HG02885 (cell line): ENCODE results near the gene GUCY1A1.

ENCODE experiments used
- ATAC-seq: cut with Tn5 transposase; IDR thresholded peaks from one replicate; pipeline ENCODE4 v1.9.1; 2021; ENCODE audit warnings: mild to moderate bottlenecking; ENCODE audit not compliant: unreplicated experiment, poor library complexity

The GUCY1A1 gene

GRCh38 chr4:155688860-155689259, 22.2 kb downstream of the GUCY1A1 start:
- ATAC-seq = no peak

DNA sequence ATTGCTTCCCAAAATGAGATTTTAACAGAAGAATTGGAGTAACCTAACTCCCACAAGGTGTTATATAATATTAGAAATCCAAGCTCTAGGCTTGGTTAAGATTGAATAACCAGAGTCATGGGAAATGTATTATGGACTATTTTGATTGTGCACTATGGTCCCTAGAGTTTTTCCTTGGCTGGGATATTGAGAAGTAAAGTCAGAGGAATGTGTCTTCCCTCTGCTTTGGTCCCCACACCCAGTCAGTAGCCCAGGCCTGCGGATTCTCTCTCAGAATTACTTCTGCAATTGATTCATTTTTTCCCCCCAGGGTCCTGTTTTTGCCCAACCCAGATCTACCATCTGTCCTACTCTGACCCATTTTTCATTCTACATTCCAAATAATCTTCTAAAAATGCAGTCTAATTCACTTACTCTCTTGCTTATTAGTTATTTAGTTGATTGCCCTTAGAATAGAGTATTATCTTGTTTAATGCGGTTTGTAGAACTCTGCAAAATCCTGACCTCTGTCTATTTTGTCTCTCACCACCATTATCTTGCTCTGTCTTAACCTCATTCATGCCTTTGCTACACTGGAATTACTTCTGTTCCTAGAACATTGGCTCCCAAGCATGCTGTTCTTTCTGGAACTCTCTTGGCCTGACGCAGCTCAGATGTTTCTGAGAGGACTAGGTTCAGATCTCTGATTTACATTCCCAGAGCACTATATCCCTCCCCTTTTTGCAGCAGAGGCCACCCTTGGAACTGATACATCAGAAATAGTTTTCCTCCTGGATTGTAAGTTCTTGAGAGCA, 23.6 kb downstream of the GUCY1A1 start:
- ATAC-seq = no peak

DNA sequence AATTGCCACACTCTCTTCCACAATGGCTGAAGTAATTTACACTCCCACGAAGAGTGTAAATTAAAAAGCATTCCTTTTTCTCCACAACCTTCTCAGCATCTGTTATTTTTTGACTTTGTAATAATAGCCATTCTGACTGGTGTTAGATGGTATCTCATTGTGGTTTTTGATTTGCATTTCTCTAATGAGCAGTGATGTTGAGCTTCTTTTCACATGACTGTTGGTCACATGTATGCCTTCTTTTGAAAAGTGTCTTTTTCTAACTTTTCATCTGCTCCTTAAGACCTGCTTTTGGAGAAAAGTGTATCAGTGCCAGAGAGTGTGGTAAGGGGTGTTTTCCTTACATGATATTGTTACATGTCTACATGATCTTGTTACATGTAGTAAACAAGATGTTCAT, 25.7 kb downstream of the GUCY1A1 start:
- no peak for ATAC-seq

GRCh38 chr4:155693015-155693663, 26.5 kb downstream of the GUCY1A1 start:
- no peak for ATAC-seq

GRCh38 chr4:155694100-155694785, 27.6 kb downstream of the GUCY1A1 start:
- ATAC-seq = no peak

GRCh38 chr4:155696226-155696625, 29.6 kb downstream of the GUCY1A1 start:
- ATAC-seq = no peak

DNA sequence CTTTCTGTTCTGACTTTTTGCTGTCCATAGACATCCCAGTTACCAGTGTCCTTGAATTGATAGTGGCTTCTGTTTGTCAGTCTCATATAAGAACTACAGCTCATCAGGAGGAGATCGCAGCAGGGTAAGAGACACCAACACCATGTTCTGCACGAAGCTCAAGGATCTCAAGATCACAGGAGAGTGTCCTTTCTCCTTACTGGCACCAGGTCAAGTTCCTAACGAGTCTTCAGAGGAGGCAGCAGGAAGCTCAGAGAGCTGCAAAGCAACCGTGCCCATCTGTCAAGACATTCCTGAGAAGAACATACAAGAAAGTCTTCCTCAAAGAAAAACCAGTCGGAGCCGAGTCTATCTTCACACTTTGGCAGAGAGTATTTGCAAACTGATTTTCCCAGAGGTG, 30.1 kb downstream of the GUCY1A1 start:
- no peak for ATAC-seq

DNA sequence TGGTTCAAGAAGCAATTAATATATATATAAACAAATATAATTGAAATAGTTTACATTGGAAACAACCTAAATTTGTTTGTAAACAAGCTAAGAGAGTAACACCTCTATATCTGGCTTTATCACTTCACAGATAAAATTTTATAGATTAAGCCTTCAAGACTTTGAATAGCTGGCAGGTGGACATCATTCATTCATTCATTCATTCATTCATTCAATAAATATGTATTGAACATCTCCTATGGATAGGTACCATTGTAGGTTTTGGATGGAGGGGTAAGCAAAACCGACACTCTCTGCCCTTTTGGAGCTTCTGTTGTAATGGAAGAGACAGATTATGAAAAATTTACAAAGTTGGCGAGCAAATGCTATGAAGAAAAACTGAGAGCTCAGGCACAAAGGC, 35.2 kb downstream of the GUCY1A1 start:
- no peak for ATAC-seq

- no peak for ATAC-seq
These were observed 37.0 kb downstream of the GUCY1A1 start for GRCh38 chr4:155703486-155704247.

DNA sequence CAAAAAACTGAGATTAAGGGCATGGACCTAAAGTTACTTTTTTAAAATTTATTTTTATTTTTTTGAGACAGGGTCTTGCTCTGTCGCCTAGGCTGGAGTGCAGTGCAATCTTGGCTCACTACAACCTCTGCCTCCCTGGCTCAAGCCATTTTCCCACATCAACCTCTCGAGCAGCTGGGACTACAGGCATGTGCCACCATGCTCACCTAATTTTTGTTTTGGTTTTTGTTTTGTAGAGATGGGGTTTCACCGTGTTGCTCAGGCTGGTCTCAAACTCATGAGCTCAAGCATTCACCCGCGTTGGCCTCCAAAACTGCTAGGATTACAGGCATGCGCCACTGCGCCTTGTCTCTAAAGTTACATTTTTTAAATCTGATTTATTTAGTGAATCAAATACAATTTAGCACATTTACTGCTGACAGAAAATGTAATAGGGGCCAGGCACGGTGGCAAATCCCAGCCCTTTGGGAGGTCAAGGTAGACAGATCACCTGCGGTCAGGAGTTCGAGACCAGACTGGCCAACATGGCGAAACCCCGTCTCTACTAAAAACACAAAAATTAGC, 38.3 kb downstream of the GUCY1A1 start:
- ATAC-seq = no peak

GRCh38 chr4:155705664-155706063, 39.0 kb downstream of the GUCY1A1 start:
- no peak for ATAC-seq

DNA sequence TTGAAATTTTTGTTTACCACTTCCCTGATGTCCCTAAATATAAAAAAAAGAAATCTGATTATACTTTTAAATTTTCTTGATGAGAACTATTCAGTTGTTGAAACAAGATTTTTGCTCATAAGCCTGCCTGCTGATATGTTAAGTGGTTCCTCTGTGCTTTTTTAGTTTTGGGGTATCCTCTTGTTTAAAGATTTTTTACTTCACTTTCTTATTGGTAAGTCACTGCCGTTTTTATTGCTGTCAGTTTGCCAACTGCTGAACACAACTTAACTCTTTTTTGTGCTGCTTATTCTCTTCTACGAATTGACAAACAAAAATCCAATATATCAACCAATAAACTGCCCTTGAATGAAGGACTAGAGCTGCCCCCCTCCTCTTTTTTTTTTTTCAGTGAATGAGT, 39.5 kb downstream of the GUCY1A1 start:
- ATAC-seq = no peak

GRCh38 chr4:155707251-155707650, 40.6 kb downstream of the GUCY1A1 start:
- ATAC-seq = no peak

DNA sequence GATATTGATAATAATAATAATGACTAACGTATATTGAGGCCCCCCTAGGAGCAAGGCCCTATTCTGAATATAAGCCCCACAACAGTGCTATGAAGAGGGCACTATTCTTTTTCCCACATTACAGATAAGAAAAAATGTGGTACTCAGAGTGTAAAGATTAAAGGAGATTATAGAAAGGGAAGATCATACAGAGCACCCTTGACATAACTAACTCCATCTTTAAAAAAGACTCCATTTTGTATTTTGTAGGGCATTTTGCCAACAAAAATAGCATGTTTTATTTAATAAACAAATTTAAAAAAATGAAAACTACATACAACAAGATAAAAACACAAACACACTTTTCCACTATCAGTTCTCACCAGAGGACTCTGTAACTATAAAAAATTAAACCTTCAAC, 42.1 kb downstream of the GUCY1A1 start:
- ATAC-seq = no peak

GRCh38 chr4:155709918-155710317, 43.3 kb downstream of the GUCY1A1 start:
- ATAC-seq = no peak

DNA sequence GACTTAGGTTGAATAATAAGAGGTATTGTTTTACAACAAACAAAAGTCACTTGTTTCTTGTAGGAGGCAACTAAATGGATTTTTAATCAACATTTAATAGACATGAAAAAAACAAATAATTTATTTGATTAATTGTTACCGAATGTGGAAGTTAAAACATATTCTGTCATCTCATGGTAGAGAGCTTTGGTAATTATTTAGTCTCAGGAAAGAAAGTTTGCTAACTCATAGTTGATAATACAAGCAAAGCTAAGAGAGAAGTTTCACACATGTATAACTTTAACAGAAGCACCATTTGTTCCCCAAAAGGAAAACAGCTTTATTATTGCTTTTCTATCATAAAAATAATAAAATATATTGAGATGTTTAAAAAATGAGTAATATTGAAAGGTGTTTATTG, 44.9 kb downstream of the GUCY1A1 start:
- ATAC-seq = no peak

DNA sequence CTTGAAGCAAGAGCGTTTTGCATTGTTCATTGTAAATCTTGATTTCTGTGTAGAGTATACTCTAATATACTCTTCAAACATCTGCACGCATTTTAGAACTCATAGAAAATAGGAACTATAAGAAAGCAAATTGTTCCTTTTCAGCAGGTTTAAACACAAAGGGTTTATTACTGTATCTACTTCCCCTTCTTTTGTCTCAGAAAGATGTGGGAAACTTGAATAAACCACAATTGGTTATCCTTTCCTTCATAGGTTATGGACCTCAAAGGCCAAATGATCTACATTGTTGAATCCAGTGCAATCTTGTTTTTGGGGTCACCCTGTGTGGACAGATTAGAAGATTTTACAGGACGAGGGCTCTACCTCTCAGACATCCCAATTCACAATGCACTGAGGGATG, 46.2 kb downstream of the GUCY1A1 start:
- ATAC-seq = no peak

DNA sequence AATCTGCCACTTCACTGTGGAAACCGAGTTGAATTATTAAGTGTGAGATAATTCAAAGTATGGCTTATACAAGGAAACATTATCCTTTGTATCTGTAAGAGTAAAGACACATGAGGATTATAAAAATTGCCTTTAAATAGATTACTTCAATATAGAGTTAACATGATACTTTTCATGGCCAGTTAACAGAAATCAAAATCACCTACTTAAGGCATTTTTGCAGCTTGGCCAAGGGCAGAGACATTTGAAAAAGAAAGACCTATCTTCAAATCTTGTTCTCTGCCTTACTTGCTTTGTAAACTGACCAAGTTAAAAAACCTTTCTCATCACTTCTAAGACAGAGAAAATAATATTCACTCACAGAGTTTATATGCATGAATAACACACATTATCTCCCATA, 47.3 kb downstream of the GUCY1A1 start:
- no peak for ATAC-seq

- ATAC-seq = no peak
These were observed 55.7 kb downstream of the GUCY1A1 start for GRCh38 chr4:155722336-155722735.

DNA sequence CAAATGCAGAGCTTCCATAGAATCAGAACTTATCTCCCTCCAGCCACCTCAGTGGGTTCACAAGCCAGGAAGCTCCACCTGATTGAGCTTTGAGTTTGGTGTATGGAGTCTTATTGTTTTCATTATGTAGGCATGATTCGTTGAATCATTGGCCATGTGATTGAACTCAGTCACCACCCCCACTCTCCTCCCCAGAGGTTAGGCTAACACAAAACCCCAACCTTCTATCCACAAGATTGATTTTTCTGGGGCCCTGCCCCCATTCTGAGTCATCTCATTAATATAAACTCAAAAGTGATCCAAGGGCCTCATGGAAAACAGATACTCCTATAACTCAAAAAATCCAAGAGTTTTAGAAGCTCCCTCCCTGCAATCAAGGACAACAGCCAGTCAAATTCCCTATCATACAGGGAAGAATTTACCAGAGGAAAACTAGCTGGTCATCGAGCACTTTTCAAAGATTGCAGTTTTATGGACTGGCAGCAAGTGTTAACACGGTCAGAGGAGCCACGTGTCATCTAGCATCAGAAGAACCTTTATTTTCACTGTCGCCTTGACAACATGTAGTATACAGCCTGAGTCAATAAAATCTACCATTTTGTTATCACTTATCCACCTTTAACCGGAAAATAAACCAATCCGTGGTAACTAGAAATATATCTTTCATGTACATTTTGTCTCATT, 56.3 kb downstream of the GUCY1A1 start:
- no peak for ATAC-seq
